ENCODE measurements around the gene DAD1.
"Not testable (repeated sequence)": the region's sequence is repeated elsewhere in the genome, so short reads cannot be mapped to it uniquely, and the experiment has no call there.

The DAD1 gene

GRCh38 chr14:22579236-22579635, 9.8 kb downstream of the DAD1 start:
- no peak for FAIRE-seq
- TF ChIP-seq POLR2AphosphoS5 (IDR thresholded peaks at IDR 0.05; ENCODE audit: low read depth, low read length) (no peak), POLR2A (IDR thresholded peaks at IDR 0.05; ENCODE audit: low read depth, low read length) (no peak), TAF1 (IDR thresholded peaks at IDR 0.05; ENCODE audit: borderline replicate concordance, low read depth, low read length) (no peak)

GRCh38 chr14:22577334-22577908, 11.6 kb downstream of the DAD1 start:
- FAIRE-seq (no peak), DNase-seq (ENCODE audit: insufficient read length) (no peak)
- TF ChIP-seq POLR2A (IDR thresholded peaks at IDR 0.05; ENCODE audit: low read depth, low read length) (no peak), TAF1 (IDR thresholded peaks at IDR 0.05; ENCODE audit: borderline replicate concordance, low read depth, low read length) (no peak), POLR2AphosphoS5 (IDR thresholded peaks at IDR 0.05; ENCODE audit: low read depth, low read length) (no peak)

More at GRCh38 chr14:22579236-22579635, 9.8 kb downstream of the DAD1 start:
- DNase-seq (ENCODE audit: insufficient read length), result no peak

- no peak for DNase-seq (ENCODE audit: insufficient read length)
- TF ChIP-seq POLR2A (IDR thresholded peaks at IDR 0.05; ENCODE audit: low read depth, low read length), result no peak
- no peak for TF ChIP-seq POLR2AphosphoS5 (IDR thresholded peaks at IDR 0.05; ENCODE audit: low read depth, low read length)
- no peak for TF ChIP-seq TAF1 (IDR thresholded peaks at IDR 0.05; ENCODE audit: borderline replicate concordance, low read depth, low read length)
- no peak for FAIRE-seq
Observed at GRCh38 chr14:22573804-22574203, 15.2 kb downstream of the DAD1 start.

GRCh38 chr14:22572562-22573058, 16.4 kb downstream of the DAD1 start:
- DNase-seq (ENCODE audit: insufficient read length), result no peak
- FAIRE-seq, result no peak
- TF ChIP-seq POLR2A (IDR thresholded peaks at IDR 0.05; ENCODE audit: low read depth, low read length), result no peak
- TF ChIP-seq POLR2AphosphoS5 (IDR thresholded peaks at IDR 0.05; ENCODE audit: low read depth, low read length), result no peak
- no peak for TF ChIP-seq TAF1 (IDR thresholded peaks at IDR 0.05; ENCODE audit: borderline replicate concordance, low read depth, low read length)

GRCh38 chr14:22570132-22570949, 18.7 kb downstream of the DAD1 start:
- DNase-seq (ENCODE audit: insufficient read length) (peak; percentile 45), FAIRE-seq (peak; percentile 96)
- TF ChIP-seq TAF1 (IDR thresholded peaks at IDR 0.05; ENCODE audit: borderline replicate concordance, low read depth, low read length) (peak; percentile 43; the same call in 1 of the 2 replicates), POLR2AphosphoS5 (IDR thresholded peaks at IDR 0.05; ENCODE audit: low read depth, low read length) (no peak), POLR2A (IDR thresholded peaks at IDR 0.05; ENCODE audit: low read depth, low read length) (peak; percentile 45; the same call in 1 of the 2 replicates)

GRCh38 chr14:22569737-22570131, 19.3 kb downstream of the DAD1 start:
- TF ChIP-seq POLR2A (IDR thresholded peaks at IDR 0.05; ENCODE audit: low read depth, low read length), result no peak
- no peak for TF ChIP-seq TAF1 (IDR thresholded peaks at IDR 0.05; ENCODE audit: borderline replicate concordance, low read depth, low read length)
- TF ChIP-seq POLR2AphosphoS5 (IDR thresholded peaks at IDR 0.05; ENCODE audit: low read depth, low read length), result no peak
- no peak for FAIRE-seq
- no peak for DNase-seq (ENCODE audit: insufficient read length)

- TF ChIP-seq POLR2AphosphoS5 (IDR thresholded peaks at IDR 0.05; ENCODE audit: low read depth, low read length) (no peak), POLR2A (IDR thresholded peaks at IDR 0.05; ENCODE audit: low read depth, low read length) (no peak), TAF1 (IDR thresholded peaks at IDR 0.05; ENCODE audit: borderline replicate concordance, low read depth, low read length) (no peak)
- FAIRE-seq (no peak), DNase-seq (ENCODE audit: insufficient read length) (no peak)
Observed at GRCh38 chr14:22569106-22569736, 19.8 kb downstream of the DAD1 start.

GRCh38 chr14:22567437-22567836, 21.6 kb downstream of the DAD1 start:
- FAIRE-seq, result no peak
- TF ChIP-seq POLR2A (IDR thresholded peaks at IDR 0.05; ENCODE audit: low read depth, low read length) (no peak; the same call in 1 of the 2 replicates), TAF1 (IDR thresholded peaks at IDR 0.05; ENCODE audit: borderline replicate concordance, low read depth, low read length) (no peak), POLR2AphosphoS5 (IDR thresholded peaks at IDR 0.05; ENCODE audit: low read depth, low read length) (no peak)
- no peak for DNase-seq (ENCODE audit: insufficient read length)

- FAIRE-seq (peak; percentile 64), DNase-seq (ENCODE audit: insufficient read length) (no peak)
- no peak for TF ChIP-seq POLR2AphosphoS5 (IDR thresholded peaks at IDR 0.05; ENCODE audit: low read depth, low read length)
Observed at GRCh38 chr14:22566845-22567244, 22.2 kb downstream of the DAD1 start.

- not testable (repeated sequence) for DNase-seq (ENCODE audit: insufficient read length); FAIRE-seq
Observed at GRCh38 chr14:22566266-22566665, 22.8 kb downstream of the DAD1 start.

- FAIRE-seq (peak; percentile 84), DNase-seq (ENCODE audit: insufficient read length) (no peak)
Observed at GRCh38 chr14:22565391-22565945, 23.6 kb downstream of the DAD1 start.

More at GRCh38 chr14:22565391-22565945, 23.6 kb downstream of the DAD1 start:
- TF ChIP-seq POLR2A (IDR thresholded peaks at IDR 0.05; ENCODE audit: low read depth, low read length) (peak; percentile 38), TAF1 (IDR thresholded peaks at IDR 0.05; ENCODE audit: borderline replicate concordance, low read depth, low read length) (0 out of 2 replicates have a peak, but pooled peaks have one; percentile 51), POLR2AphosphoS5 (IDR thresholded peaks at IDR 0.05; ENCODE audit: low read depth, low read length) (peak; percentile 65)

Data from GM12892 (cell line).